HG02759 (cell line): ENCODE data around the gene TUBGCP2.

ENCODE experiments used
- ATAC-seq: cut with Tn5 transposase; IDR thresholded peaks from one replicate; pipeline ENCODE4 v1.9.1; 2021; ENCODE audit warnings: mild to moderate bottlenecking, moderate library complexity; ENCODE audit not compliant: unreplicated experiment

TUBGCP2 gene

GRCh38 chr10:133252223-133252552 lies 56.5 kb downstream of the TUBGCP2 start:
- no peak for ATAC-seq

GRCh38 chr10:133251388-133252222 lies 57.1 kb downstream of the TUBGCP2 start:
- no peak for ATAC-seq

GRCh38 chr10:133249975-133250754 lies 58.5 kb downstream of the TUBGCP2 start:
- ATAC-seq = no peak

- no peak for ATAC-seq
These were observed 59.4 kb downstream of the TUBGCP2 start for GRCh38 chr10:133249094-133249780.

- ATAC-seq = no peak
These were observed 60.3 kb downstream of the TUBGCP2 start for GRCh38 chr10:133248334-133248715.

GRCh38 chr10:133247681-133248333 lies 60.9 kb downstream of the TUBGCP2 start:
- no peak for ATAC-seq

GRCh38 chr10:133246236-133246626 lies 62.4 kb downstream of the TUBGCP2 start:
- no peak for ATAC-seq

GRCh38 chr10:133245439-133246235 lies 63.0 kb downstream of the TUBGCP2 start:
- no peak for ATAC-seq

- ATAC-seq = no peak
These were observed 65.1 kb downstream of the TUBGCP2 start for GRCh38 chr10:133243593-133243992.

- no peak for ATAC-seq
These were observed 65.9 kb downstream of the TUBGCP2 start for GRCh38 chr10:133242611-133243356.

GRCh38 chr10:133241501-133242205 lies 67.0 kb downstream of the TUBGCP2 start:
- ATAC-seq = no peak

- ATAC-seq = no peak
These were observed 68.7 kb downstream of the TUBGCP2 start for GRCh38 chr10:133239990-133240389.

GRCh38 chr10:133238466-133238804 lies 70.2 kb downstream of the TUBGCP2 start:
- no peak for ATAC-seq

- no peak for ATAC-seq
These were observed 70.8 kb downstream of the TUBGCP2 start, which contains the start of gene VENTX for GRCh38 chr10:133237588-133238465. TSS of gene VENTX (plus strand) at chr10:133237855. CDS start at chr10:133237915, 60 bp downstream.

GRCh38 chr10:133237241-133237587 lies 71.5 kb downstream of the TUBGCP2 start:
- ATAC-seq = no peak

- ATAC-seq = no peak
These were observed 72.1 kb downstream of the TUBGCP2 start for GRCh38 chr10:133236401-133237240.

- ATAC-seq = no peak
These were observed 72.7 kb downstream of the TUBGCP2 start for GRCh38 chr10:133235932-133236331.
